ENCODE measurements around the gene UPK3A.

GRCh38 chr22:45340323-45340722, 55.6 kb downstream of the UPK3A start:
- TF ChIP-seq CTCF (IDR thresholded peaks at IDR 0.05; ENCODE audit: low read length) (no peak), EZH2 (optimal IDR thresholded peaks at IDR 0.05; ENCODE audit: low read depth, low read length) (no peak)

All from MM.1S (cell line).